Activated CD8-positive, alpha-beta memory T cell treated with anti-CD3 and anti-CD28 coated beads, Interleukin-2, amount 50 U/mL, for 1 hour (primary cell): Measurements from ENCODE around the gene NPM3.
"Not testable (repeated sequence)": the region's sequence is repeated elsewhere in the genome, so short reads cannot be mapped to it uniquely, and the experiment has no call there.

Source experiments
- DNase-seq: peaks from one replicate; pipeline ENCODE4 v3.0.0-alpha.2; 2020; ENCODE audit errors: extremely low read depth

Gene NPM3

DNA sequence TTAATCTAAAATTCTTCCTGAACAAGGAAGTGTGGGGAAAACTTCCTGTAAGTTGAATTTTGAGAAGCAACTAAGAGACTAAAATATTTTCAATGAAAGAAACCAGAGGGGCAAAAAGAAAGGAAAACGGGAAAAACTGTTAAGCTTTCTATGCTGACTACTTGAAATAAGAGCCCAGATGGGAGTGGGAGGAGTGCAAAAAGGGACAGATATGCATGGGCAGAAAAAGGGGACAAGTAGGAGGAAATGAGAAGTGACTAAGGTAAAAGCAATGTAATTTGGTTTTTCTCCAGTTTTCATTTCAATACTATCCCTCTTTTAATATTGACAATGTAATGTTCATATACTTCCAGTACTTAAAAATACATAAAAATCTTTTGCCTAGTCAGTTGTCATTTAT is 23.9 kb upstream of the NPM3 start:
- DNase-seq = no peak

DNA sequence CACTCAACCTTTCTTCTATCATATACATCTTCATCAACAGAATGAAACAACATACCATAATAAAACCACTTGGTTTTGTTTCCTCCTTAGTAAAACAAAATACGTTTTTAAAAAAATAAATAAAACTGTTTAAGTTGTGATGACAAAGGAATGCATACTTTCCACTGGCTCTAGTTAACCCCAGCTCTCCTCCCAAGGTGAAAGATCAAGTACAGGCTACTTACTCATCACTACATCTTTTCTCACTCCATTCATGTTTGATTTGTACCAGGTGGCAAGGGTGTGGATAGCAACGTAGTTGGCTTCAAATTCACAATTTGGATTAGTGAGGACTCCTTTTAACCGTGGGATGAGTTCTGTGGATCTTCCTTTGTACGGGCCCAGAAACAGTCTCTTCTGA is 20.3 kb upstream of the NPM3 start:
- no peak for DNase-seq

DNA sequence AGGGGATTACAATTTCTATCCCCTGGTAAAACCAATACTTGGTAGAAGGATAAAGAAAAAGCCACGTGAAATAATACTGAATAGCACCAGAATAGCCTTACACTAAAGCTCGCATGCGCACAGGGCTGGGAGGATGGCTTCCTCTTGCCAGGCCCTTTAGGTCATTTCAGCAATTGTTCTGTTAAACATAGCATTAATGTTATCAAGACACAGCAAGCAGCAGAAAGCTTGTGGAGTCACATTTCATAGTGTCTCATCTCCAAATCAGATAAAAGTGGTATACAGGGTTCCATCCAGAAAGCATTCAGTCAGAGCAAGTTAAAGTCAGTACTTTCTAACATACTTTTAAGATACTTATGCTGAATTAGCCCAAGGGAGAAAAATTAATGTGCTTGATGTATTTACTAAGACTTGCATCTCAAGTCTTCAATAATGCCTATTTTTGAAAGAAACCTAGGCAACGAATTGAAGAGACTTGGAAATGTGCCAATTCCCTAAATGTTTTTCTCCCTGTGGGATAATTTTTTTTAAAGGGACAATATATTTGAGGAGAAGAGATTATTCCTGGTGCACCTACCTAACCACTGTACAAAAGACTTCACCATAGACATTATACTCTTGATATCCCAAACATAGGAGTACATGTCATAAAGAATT is 14.3 kb upstream of the NPM3 start:
- DNase-seq = no peak

DNA sequence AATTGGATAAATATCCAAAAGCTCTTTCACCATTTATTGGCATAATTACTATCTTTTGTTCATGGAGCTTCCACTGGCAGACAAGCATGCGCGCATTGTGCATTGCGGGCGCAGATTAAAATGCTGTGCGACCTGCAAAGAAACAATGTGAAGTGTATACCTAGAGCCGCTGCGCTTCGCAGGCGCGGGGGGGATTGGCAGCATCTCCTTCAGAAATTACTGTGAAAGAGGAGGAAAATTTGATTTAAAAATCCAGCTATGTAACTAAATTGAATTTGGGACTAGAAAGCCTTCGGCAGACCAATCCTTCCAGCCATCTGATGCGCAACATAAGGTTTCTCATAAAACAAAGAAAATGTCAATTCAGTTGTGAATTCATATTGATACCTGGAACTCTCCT is 10.3 kb upstream of the NPM3 start:
- DNase-seq = no peak

DNA sequence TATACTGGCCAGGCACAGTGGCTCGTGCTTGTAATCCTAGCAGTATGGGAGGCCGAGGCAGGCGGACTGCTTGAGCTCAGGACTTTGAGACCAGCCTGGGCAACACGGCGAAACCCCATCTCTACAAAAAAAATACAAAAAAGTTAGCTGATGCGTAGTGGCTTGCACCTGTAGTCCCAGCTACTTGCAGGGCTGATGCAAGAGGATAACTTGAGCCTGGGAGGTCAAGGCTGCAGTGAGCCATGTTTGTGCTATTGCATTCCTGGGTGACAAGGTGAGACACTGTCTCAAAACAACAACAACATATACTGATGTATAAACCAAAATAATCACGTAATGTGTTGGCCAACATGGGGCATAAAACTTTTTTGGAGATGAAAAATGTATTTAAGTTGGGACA is 6.4 kb upstream of the NPM3 start:
- DNase-seq = no peak

DNA sequence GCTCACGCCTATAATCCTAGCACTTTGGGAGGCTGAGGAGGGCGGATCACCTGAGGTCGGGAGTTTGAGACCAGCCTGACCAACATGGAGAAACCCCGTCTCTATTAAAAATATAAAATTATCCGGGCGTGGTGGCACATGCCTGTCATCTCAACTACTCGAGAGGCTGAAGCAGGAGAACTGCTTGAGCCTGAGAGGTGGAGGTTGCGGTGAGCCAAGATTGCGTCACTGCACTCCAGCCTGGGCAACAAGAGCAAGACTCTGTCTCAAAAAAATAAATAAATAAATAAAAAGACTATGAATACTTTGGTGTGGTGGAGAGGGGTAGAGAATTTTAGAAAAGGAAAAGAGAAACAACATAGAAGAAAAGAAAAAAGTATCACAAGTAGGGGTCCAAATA is 6.0 kb upstream of the NPM3 start:
- not testable (repeated sequence) for DNase-seq

DNA sequence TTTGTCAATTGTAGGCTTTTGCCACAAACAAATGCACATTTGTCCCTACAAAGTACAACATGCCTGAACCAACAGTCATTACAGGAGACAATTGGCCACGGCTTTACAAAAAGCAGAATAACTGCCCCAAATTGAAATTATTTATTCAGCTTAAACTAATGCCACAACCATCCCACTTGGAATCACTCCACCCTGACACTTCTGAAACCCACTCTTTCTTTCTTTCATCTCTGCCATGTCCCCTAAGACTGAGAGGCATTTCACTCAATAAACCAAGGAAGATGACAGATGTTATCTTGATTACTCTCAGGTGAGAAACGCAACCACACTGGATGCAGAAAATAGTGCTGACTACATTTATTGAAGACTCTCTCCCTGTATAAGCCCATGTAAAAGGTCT is 2.6 kb upstream of the NPM3 start:
- no peak for DNase-seq

DNA sequence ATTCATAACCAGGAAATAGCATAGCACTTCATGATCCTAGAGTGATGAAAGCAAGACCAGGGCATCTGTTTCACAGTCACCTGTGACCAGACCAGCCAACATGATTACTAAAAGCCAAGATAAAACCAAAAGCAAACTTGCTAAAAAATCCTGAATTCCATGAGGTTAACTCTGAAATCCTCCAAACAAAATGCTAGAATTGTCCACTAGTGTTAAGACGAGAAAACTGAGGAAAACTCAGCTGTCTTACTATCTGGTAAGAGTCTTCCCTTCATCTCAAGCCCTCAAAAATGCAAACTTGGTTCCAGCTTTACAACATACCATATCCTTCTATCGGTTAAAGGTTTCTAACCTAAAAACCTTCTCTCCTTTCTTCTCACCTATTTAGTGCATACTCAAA is 1.3 kb upstream of the NPM3 start:
- no peak for DNase-seq

DNA sequence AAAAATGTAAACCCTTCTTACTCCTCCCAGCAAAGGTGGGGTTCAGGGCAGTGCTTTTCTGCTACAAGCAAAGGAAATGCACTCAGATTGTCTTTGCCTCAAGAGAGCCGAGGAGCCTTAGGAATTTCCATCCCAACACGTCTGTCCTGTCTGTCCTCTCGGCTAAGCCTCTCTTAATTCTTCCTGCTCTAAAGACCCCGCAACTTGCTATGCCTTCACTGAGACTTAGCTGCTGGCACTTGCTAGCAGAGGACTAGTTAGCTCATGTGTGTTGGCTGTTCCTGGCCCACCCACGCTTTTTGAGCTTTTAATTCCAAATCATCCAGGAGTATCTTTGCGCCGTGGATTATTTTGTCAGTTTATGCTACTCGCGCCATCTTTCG is 481 bp upstream of the NPM3 start:
- DNase-seq = no peak

DNA sequence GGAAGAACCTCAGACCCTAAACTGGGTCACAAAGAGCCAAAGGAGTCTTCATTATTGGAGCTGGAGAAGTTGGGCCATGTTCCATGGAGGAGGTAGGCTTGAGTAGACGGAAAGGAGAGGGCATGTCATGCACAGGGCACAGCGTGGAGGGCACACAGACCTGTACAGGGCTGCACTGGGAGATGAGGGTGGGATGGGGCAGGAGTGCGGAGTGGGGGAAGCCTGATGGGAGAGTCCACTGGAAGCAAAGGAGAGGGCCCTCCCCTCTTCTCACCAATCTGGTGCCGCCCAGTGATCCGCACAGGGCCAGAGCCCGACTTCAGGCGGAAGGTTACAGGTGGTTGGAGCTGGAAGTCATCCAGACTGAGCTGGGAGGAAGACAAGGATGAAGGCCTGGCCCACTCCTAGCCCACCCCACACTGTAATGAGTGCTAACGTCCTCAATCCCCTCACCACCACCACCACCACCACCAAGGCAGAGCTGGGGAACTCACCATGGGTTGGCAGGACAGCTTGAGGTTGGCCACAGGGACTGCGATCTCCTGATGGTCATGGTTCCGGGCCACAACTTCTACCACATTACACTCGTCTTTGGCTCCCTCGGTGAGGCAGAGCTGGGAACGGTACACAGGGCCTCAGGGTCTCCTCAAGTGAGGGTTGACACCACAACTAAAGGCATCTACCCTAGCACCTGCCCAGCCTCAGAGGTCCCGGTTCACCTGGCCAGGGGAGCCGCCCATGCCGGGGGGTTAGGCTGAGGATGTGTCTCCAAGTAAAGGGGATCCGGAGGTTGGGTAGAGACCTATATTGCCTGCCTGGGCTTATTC is 1.0 kb downstream of the NPM3 start:
- DNase-seq = no peak

DNA sequence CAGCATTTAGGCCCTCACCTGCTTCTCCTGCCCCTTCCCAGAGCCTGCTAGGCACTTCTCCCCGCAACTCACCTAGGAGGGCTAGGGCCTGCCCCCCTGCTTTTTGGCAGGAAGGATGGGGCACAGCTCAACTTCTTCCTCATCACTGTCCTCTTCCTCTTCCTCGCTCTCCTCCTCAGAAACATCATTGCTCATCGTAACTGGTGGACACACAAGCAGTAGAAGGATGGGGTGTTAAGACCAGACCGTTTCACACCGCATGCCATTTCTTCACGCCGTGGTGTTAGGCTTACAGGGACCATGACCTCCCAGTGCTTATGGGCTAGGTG is 1.6 kb downstream of the NPM3 start:
- DNase-seq = no peak

DNA sequence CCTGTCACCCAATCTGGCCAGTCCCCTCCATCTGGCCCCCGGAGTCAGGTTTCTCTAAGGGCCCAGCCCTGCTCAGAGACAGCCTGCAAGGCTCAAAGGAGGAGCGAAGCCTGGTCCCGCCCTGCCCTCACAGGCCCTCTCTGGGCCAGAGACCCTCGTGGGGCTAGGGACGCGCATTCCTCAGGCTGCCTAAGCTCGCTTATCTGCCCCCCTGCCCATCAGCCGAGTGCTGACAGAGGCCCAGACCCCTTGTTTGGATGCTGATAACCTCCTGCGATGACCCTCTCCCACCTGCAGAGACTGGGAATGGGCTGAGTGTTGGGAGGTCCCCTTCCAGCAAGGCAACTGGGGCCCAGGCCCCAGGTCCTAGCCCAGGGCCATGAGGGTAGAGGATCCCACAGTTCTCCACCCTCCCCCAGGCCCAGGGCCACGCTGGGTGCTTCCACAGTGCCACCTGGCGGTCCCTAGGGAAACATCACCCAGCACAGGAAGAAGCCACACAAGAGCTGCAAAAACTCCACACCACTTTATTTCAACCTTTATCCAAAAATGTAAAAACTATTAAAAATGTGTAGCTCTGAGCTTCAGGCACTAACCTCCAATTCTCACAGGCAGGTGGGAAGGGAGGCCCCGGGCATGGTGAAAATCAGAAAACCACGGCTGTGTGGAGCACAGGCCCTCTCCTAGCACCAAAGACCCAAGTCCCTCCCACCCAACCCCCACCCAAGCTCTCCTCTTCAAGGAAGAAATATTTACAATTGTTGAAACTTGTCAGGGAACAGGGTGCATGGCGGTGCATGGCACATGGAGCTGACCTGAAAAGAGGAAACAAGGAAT is 2.2 kb downstream of the NPM3 start:
- DNase-seq = peak; percentile 18

DNA sequence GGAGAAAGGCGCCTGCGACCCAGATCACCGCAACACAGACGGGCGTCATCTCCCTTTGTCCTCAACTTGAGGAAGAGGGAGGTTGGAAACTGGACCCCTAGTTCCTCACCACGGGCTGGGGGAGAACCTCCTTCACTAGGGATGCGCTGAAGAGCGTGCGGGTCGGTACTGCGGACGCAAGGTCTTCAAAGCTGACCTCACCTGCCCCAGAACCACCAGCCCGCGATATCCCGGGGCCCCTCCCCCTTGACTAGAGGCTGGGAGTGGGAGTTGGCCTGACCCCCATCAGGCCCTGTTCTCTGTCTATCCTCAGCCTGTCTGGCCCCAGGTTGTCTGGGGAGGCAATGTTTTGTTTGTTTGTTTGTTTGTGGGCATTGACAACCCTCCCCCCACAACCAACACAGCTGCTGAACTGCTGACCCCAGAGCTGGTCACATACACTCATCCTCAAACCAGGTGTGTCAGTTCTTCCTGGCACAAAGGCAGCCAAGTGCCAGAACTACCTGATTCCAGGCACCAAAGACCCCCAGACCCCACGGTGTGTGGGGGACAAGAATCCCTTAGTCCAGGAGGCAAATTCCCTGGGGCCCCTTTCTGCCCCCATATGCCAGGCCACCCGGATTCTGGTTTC is 2.9 kb downstream of the NPM3 start:
- no peak for DNase-seq

DNA sequence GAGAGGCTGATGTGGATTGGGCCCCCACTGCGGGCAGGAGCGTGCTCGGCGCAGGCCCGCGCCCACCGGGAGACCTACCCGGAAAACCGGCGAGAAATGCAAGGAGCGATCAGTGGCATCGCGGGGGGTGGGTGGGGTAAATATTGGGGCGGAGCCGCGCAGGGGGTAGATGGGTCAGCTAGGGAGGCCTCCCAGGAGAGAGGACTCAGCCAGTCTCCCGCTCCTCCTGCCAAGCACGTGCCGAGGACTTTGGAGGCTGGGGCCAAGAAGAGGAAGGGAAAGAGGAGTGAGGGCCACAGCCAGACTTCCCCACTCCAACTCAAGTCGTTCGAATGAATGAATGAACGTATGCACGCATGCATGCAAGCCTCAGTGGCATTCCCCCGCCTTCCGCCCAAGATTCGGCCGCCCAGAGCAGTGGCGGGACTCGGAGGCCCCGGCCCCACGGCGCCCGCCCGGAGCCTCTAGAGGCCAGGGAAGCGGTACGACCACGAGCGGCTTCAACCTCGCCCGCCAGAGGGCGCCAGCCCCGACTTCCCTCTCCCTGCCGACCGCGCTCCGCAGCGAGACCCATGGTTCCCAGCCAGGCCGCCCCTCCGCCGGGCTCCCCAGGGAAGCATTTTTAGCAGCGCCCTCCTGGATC is 3.6 kb downstream of the NPM3 start:
- DNase-seq = peak; percentile 36

DNA sequence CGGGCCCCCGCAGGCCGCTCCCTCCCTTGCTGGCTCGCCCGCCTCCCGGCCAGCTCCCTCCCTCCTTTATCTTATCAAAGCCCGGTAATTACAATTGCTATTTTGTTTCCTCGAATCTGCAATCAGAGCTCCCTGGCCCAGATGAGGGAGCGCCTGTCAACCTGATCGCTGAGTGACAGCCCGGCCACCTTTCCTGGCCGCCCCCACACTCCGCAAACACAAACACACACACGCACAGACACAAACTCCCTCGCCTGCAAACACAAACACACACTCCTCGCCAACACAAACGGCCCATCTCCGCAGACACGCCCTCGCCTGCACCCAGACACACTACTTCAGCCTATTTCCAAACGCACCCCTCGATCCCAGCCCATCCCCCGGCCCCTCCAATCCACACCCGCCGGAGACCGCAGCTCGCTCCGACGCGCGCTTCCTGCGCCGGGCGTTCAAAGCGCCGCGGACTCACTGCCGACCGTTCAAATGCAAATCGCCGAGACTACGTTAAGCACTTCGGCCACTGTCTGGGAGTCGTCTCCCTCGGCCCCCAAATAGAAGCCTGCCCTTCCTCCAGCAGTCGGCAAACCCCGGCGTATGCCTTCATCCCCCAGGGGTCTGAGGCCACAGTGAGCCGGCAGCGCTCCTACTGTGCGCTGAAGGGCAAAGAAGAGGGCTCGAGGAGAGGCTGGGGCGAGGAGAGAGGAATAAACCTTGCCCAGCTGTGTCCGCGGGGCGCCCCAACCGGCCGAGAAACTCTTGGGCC is 4.3 kb downstream of the NPM3 start:
- no peak for DNase-seq

DNA sequence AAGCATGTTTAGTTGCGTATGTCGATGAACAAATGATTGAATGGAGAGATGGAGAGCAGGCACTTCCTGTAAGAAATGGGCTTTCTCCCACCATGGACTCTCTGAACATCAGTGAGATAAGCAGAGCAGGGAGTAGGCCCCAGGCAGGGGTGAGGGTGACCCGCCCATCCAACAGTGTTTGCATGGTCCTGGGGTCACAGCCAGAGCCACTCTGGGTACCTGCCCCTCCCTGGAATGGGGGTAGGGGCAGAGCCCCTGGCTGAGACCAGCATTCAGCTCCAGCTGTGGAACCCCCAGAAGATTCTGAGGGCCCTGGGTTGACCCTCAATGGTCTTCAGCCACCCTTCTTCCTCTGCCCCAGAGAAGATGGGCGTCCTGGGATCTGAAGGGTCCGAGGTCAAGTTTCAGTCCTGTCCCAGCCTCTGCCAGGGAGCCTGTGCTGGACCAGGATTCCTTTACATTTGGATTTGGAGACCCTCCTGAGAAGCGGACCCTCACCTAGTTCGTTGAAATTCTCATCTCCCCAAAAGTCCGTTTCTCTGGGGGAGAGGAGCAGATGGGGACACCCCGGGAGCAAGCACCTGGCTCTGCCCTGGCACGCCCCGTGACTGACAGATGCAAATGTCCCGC is 5.0 kb downstream of the NPM3 start:
- DNase-seq = no peak

DNA sequence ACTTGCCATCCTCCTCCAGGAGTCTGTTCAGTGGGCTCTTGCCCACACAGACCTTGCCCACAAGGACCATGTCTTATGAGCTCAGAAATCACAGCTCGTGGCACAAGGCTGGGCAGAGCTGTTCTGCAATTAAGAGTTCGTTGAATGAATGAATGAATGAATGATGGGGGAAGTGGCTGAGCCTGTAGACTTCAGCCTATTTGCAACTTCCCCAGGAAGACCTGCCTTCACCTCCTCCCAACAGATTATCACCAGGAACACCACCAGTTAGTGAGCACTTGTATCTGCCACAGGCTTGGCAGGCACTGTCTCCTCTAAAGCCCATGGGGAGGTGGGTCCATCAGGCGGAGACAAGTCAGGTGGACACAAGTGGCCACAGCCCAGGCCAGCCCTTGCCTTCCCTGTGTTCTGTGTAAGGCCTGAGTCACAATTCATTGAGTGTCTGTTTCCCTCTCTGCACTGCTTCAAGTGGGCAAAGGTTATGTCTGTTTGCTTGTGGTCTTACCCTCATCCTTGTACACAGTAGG is 5.6 kb downstream of the NPM3 start:
- DNase-seq = no peak

DNA sequence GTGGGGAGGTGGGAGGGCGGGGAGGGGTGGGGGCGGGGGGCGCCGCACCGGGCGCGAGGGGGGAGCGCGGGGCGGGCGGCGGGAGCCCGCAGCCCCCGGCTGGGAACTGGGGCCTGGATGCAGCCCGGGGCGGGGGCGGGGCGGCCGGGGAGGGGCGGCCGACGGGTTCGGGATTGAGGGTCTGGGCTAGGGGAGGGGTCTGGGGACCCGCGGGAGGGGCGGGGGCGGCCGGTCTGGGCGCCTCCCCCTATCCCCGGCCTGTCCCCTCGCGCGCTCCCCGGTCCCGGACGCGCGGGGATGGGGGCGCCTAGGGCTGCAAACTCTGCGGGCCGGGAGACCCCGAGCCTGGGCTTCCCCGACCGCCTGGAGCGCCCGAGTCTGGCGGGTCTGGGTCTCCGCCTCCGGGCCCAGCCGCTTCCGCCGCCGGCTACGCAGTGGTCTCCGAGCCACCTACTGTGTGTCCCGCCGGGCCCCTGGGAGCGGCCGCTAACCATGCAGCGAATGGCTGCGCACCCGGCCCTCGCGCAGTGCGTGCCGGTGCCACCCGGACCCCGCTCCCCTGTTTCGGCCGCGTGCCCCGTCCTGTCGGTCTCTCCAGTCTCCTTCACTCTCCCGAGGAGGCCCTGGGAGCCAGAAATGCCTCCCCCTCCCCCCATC is 7.0 kb downstream of the NPM3 start:
- no peak for DNase-seq

DNA sequence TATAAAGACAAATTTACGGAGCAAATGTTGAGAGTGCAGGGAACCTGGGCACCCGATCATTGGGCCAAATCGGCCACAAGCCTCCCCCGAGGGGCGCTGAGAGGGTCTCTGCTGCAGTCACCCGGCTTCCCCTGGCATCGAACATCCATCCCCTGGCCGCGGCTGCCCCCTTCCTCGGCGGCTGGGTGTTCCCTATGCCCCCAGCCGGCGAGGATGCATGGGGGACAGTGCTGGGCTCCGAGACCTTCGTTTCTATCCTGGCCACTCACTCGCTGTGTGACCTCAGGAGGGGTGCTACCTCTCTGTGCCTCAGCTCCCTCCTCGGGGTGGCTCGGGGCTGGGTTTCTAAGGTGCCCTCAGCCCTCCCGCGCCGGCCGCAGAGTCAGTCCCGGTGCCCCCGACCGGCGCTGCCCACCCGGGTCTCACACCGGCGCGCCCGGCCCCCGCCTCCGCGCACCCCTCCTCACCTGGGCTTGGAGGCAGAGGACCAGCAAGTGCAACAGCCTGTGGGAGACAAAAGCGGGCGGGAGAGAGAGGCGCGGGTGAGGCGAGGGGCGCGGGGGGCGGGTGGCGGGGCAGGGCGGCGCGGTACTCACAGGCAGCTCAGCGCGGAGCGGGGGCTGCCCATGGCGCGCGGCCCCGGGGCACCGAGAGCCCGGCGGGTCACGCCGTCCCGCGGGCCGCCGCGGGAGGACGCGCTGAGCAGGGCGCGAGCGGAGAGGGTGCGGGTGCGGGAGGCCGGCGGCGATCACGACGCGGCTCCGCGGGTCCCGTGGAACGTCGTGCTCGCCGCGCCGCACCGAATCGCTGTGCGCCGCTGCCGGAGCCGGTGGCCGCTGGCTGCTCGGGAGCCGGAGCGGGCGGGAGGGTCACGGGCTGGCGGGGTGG is 7.7 kb downstream of the NPM3 start, which contains the start of gene FGF8:
Gene FGF8, minus strand, starts transcription at position 842 of the 888 bp plus-strand sequence. Its CDS starts 214 bp downstream, at position 628.
- no peak for DNase-seq
